ENCODE measurements around the gene SAMHD1. TPM values are rescaled to one million over a fixed set of nuclear protein-coding genes. Genes with fewer than 3 reads are reported as not detected.
"Not testable (repeated sequence)": the region's sequence is repeated elsewhere in the genome, so short reads cannot be mapped to it uniquely, and the experiment has no call there.

Gene SAMHD1
- total and polyA plus RNA-seq, 10 donors = 52.3 to 238 (median 195) TPM

DNA sequence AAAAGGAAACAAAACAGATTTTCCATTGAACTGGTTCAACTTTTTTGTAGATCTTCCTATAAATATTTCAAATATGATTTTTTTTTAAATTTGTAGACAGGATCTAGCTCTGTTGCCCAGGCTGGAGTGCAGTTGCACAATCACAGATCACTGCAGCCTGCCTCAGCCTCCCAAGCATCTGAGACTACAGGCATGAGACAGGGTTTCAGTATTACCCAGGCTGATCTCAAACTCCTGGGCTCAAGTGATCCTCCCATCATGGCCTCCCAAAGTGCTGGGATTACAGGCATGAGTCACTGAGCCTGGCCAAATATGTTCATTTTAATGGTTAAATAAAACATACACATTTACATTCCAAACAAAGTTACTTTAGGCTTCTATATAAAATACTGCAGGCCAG, 33.6 kb downstream of the SAMHD1 start:
- TF ChIP-seq POLR2A (IDR thresholded peaks at IDR 0.05) = no peak
- TF ChIP-seq, protein P1, sequence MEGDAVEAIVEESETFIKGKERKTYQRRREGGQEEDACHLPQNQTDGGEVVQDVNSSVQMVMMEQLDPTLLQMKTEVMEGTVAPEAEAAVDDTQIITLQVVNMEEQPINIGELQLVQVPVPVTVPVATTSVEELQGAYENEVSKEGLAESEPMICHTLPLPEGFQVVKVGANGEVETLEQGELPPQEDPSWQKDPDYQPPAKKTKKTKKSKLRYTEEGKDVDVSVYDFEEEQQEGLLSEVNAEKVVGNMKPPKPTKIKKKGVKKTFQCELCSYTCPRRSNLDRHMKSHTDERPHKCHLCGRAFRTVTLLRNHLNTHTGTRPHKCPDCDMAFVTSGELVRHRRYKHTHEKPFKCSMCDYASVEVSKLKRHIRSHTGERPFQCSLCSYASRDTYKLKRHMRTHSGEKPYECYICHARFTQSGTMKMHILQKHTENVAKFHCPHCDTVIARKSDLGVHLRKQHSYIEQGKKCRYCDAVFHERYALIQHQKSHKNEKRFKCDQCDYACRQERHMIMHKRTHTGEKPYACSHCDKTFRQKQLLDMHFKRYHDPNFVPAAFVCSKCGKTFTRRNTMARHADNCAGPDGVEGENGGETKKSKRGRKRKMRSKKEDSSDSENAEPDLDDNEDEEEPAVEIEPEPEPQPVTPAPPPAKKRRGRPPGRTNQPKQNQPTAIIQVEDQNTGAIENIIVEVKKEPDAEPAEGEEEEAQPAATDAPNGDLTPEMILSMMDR (IDR thresholded peaks at IDR 0.05 in 8 of 11, conservative IDR thresholded peaks at IDR 0.05 in 3 of 11) = no peak
- Histone ChIP-seq H3K9me3 (no peaks in the 10 kb centered on the region), H3K27ac (no peak overlapping the region), H3K4me3 (no peak overlapping the region), H3K36me3 (peaks cover 0 to 96% (median 79%) of the 10 kb centered on the region in 6 donors), H3K27me3 (replicated peaks in 1 of 7) (no peaks in the 10 kb centered on the region), H3K4me1 (peaks cover 0 to 12% (median 6%) of the 10 kb centered on the region in 6 donors)
- no peak for DNase-seq
- intact Hi-C loops (cut with DNase I; ENCODE audit: low total_unique reads) = no loop called here

DNA sequence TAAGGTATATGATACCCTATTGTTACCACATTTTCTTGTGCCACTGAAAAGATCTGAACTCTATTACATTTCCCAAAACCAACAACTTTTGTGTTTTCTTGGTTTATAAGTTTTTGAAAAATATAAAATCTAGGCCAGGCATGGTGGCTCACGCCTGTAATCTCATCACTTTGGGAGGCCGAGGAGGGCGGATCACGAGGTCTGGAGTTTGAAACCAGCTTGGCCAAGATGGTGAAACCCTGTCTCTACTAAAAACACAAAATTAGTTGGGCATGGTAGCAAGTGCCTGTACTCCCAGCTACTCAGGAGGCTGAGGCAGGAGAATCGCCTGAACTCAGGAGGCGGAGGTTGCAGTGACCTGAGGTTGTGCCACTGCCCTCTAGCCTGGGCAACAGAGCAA, 34.3 kb downstream of the SAMHD1 start:
- DNase-seq = no peak
- no peak for TF ChIP-seq POLR2AphosphoS5 (IDR thresholded peaks at IDR 0.05)
- H3K4me3 ChIP-seq = no peak overlapping the region
- 93 to 99% (median 97%) methylated on average over 6 of the region's 6 CpGs for WGBS, 5 donors
- H3K4me1 ChIP-seq = peaks cover 0 to 12% (median 6%) of the 10 kb centered on the region in 6 donors
- H3K36me3 ChIP-seq = peaks cover 0 to 96% (median 81%) of the 10 kb centered on the region in 6 donors
- intact Hi-C loops (cut with DNase I; ENCODE audit: low total_unique reads) = no loop called here
- no peaks in the 10 kb centered on the region for H3K9me3 ChIP-seq
- H3K27me3 ChIP-seq (replicated peaks in 1 of 7) = no peaks in the 10 kb centered on the region
- H3K27ac ChIP-seq = no peak overlapping the region

DNA sequence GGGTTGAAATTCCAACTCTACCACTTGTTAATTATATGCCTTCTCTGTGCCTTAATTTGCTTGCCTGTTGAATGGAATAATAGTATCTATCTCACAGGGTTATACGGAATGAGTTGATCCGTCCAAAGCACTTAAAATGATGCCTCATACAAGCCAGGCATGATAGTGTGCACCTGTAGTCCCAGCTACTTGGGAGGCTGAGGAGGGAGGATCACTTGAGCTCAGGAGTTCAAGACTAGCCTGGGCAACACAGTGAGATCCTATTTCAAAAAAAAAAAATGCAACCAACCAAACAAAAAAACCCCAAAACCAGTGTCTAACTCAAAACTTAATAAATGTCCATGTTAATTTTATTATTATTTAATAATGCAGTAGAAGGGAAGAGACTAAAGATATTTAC, 35.3 kb downstream of the SAMHD1 start:
- no peaks in the 10 kb centered on the region for H3K27me3 ChIP-seq (replicated peaks in 1 of 7)
- H3K36me3 ChIP-seq = peaks cover 0 to 96% (median 86%) of the 10 kb centered on the region in 6 donors
- DNase-seq = no peak
- 93 to 98% (median 94%) methylated on average over 2 of the region's 2 CpGs for WGBS, 5 donors
- H3K27ac ChIP-seq = no peak overlapping the region
- TF ChIP-seq, protein P1 (IDR thresholded peaks at IDR 0.05 in 8 of 11, conservative IDR thresholded peaks at IDR 0.05 in 3 of 11) = no peak
- no peak for TF ChIP-seq POLR2AphosphoS5 (IDR thresholded peaks at IDR 0.05)
- TF ChIP-seq POLR2A (IDR thresholded peaks at IDR 0.05) = no peak
- H3K4me1 ChIP-seq = peaks cover 0 to 12% (median 6%) of the 10 kb centered on the region in 6 donors
- H3K9me3 ChIP-seq = no peaks in the 10 kb centered on the region
- H3K4me3 ChIP-seq = no peak overlapping the region
- intact Hi-C loops (cut with DNase I; ENCODE audit: low total_unique reads) = no loop called here

DNA sequence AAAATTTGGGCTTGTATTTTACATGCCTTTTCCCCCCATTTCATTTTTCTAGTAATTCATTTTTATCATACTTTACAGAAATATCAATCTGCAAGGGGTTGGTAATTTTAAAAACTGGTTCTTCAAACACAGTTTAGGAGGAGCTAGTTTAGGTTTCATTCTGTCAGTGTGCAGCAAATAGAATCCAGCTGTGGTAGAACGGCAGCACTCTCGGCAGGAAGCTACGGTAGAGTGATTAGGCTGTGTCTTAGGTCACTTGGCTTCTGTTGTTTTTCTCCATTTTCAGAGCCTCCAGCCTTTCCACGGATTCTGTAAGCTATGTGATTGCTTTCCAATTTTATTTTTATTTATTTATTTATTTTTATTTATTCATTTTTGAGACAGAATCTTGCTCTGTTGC, 42.9 kb downstream of the SAMHD1 start:
- DNase-seq = no peak
- peaks cover 7 to 100% (median 92%) of the 10 kb centered on the region in 6 donors for H3K36me3 ChIP-seq
- TF ChIP-seq POLR2A (IDR thresholded peaks at IDR 0.05) (no peak), POLR2AphosphoS5 (IDR thresholded peaks at IDR 0.05) (no peak)
- TF ChIP-seq, protein P1 (IDR thresholded peaks at IDR 0.05 in 8 of 11, conservative IDR thresholded peaks at IDR 0.05 in 3 of 11) = no peak
- H3K27me3 ChIP-seq (replicated peaks in 1 of 7) = no peaks in the 10 kb centered on the region
- intact Hi-C loops (cut with DNase I; ENCODE audit: low total_unique reads) = no loop called here
- no peak overlapping the region for H3K4me3 ChIP-seq
- no peaks in the 10 kb centered on the region for H3K9me3 ChIP-seq
- WGBS, 5 donors = 52 to 76% (median 60%) methylated on average over 4 of the region's 4 CpGs
- H3K27ac ChIP-seq = no peak overlapping the region
- H3K4me1 ChIP-seq = peaks cover 0 to 23% (median 0%) of the 10 kb centered on the region in 6 donors

DNA sequence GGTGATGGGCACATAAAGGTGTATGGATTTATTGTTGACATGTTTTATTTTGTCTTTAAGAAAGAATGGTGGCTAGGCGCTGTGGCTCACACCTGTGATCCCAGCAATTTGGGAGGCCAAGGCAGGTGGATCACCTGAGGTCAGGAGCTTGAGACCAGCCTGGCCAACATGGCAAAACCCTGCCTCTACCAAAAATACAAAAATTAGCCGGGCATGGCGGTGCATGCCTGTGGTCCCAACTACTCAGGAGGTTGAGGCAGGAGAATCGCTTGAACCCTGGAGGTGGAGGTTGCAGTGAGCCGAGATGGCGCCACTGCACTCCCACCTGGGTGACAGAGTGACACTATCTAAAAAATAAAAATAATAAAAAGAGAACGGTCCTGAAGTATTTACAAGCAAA, 45.4 kb downstream of the SAMHD1 start:
- H3K27ac ChIP-seq; intact Hi-C loops (cut with DNase I; ENCODE audit: low total_unique reads); H3K27me3 ChIP-seq (replicated peaks in 1 of 7); H3K9me3 ChIP-seq; H3K4me3 ChIP-seq; DNase-seq: not testable (repeated sequence)
- Histone ChIP-seq H3K4me1 (peaks cover 0 to 23% (median 0%) of the 10 kb centered on the region in 6 donors), H3K36me3 (peaks cover 7 to 100% (median 97%) of the 10 kb centered on the region in 6 donors)
- WGBS, 5 donors = 97 to 100% (median 98%) methylated on average over 7 of the region's 7 CpGs

DNA sequence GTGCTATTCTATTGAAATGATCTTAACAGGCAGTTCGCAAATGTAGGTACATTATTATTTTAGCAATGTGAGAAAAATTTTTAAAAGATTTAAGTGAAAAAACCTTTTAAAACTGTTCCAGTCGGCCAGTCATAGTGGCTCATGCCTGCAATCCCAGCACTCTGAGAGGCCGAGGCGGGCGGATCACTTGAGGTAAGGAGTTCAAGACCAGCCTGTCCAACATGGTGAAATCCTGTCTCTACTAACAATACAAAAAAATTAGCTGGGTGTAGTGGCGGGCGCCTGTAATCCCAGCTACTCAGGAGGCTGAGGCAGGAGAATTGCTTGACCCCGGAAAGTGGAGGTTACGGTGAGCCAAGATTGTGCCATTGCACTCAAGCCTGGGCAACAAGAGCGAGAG, 45.9 kb downstream of the SAMHD1 start:
- Histone ChIP-seq H3K4me1 (peaks cover 0 to 23% (median 0%) of the 10 kb centered on the region in 6 donors), H3K36me3 (peaks cover 4 to 100% (median 96%) of the 10 kb centered on the region in 6 donors)
- H3K27me3 ChIP-seq (replicated peaks in 1 of 7); H3K4me3 ChIP-seq; H3K27ac ChIP-seq; intact Hi-C loops (cut with DNase I; ENCODE audit: low total_unique reads); DNase-seq; H3K9me3 ChIP-seq: not testable (repeated sequence)
- 94 to 99% (median 96%) methylated on average over 10 of the region's 10 CpGs for WGBS, 5 donors

All from spleen (tissue), 11 donors.